ENCODE measurements around the gene ARMH1.
"Not testable (repeated sequence)": the region's sequence is repeated elsewhere in the genome, so short reads cannot be mapped to it uniquely, and the experiment has no call there.

ARMH1 gene

DNA sequence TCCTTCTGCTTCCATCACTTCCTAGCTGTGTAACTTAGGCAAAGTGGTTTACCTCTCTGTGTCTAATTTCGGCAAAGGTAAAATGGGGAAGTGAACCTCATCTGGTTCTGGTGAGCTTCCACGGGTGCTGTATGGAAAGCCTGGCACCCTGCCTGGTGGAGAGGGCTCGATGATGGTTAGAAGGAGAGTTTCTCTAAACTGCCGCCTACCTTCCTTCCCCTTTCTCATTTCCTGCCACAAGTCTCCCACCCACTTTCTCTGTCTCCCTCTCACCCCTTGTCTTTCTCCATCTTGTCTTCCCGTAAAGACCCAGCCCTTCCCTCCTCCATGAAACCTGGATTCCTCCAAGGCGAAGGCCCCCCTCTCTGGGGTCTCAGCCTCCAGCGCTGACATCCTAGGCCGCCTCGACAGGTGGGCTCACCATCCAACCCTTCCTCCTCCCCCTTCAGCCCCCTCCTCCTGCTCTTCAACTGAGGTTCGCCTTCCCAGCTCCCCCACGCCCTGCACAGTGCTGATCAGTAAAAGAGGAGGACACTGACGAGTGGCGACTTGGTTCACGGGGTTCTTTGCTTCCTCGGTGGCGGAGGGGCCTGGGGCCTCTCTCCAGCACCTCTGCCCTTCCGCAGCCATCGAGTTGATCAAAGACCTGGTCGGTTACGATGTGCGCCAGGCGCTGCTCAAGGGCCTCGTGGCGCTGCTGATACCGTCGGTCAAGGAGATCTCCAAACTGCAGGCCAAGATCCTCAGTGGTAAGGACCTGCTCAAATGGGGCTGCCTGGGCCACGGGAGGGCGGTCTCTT is 49.2 kb downstream of the ARMH1 start:
- DNase-seq (ENCODE audit: low spot score) = peak; percentile 83

DNA sequence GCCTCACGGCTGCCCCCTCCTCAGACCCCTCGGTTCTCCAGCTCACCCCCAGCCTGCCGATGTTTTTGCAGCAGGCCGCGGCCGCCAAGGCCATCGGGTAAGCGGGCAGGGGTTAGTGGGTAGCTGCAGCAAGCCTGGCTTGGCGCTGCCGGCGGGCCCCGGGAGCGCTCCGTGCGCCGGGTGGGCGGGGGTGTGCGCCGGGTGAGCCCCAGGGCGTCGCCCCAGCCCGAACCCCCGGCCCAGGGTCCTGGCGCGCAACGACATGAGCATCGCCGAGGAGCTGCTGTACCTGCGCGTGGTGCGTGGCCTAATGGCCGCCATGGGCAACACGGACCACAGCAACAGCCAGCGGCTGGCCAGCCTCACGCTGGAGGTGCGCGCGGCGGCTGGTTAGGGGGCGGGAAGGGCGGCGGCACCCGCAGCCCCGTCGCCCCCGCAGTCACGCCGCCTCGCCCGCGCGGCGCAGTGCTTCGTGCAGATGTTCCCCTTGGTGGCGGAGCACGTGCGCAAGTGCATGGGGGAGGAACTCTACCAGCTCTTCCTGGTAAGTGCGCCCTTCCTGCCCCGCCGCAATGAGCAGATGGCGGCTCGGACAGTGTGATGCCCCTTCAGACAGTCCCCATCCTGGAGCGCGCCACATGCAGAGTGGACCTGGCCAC is 49.9 kb downstream of the ARMH1 start:
- no peak for DNase-seq (ENCODE audit: low spot score)

- DNase-seq (ENCODE audit: low spot score) = no peak
These were observed 50.6 kb downstream of the ARMH1 start for GRCh38 chr1:44724955-44725698.

DNA sequence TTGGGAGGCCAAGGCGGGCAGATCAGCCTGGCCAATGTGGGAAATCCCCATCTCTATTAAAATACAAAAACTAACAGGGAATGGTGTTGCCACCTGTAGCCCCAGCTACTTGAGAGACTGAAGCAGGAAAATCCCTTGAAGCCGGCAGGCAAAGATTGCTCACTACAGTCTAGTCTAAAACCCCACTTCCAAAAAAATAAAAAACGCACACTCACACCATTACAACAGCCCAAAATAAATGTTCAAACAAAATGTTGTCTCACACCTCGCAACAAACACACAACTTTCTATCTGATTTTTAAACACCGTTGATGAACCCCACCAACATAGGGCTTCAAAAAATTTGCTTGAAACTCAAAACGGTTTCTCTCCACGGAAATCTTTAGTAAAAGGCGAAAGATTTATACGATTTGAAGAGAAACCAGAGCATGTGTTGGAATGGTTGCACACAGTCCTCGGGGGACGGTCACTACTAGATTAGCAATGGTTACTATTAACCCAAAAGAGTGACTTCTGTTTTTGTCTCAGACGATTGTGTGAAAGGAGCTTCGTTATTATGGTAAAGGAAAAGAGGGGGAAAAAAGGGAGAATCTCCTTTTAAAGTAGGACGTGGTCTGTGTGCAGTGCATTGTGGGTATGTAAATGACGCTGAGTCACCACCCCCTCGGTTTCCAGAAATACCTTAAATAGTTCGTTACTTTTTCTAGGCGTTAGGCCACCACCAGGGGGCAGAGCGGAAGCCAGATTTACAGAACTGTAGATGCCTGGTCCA is 56.4 kb downstream of the ARMH1 start, which contains the start of gene RNU5D-1:
Gene RNU5D-1, minus strand, starts transcription at position 430 of the 772 bp plus-strand sequence.
- DNase-seq (ENCODE audit: low spot score) = peak; percentile 88

GRCh38 chr1:44733365-44733764 is 58.9 kb downstream of the ARMH1 start:
- DNase-seq (ENCODE audit: low spot score) = no peak

- DNase-seq (ENCODE audit: low spot score) = no peak
These were observed 59.3 kb downstream of the ARMH1 start for GRCh38 chr1:44733784-44734183.

DNA sequence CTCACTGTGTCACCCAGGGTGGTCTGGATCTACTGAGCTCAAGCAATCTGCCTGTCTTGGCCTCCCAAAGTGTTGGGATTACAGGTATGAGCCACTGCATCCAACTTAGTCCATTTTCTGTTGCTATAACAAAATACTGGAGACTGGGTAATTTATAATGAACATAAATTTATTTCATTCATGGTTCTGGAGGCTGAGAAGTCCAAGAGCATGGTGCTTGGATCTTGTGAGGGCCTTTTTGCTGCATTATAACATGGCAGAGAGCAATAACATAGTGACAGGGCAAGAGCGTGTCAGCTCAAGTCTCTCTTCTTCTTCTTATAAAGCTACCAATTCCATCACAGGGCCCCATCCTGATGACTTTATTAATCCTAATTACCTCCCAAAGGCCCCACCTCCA is 61.5 kb downstream of the ARMH1 start:
- no peak for DNase-seq (ENCODE audit: low spot score)

DNA sequence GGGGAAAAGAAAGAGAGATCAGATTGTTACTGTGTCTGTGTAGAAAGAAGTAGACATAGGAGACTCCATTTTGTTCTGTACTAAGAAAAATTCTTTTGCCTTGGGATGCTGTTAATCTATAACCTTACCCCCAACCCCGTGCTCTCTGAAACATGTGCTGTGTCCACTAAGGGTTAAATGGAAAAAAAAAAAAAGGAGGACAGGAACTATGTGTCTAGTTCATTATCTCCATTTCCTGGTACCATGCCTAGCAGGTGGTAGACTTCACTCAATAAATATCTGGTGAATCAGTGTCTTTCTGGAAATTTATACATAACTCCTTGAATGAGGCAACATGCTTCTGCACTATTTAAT is 64.4 kb downstream of the ARMH1 start:
- not testable (repeated sequence) for DNase-seq (ENCODE audit: low spot score)

DNA sequence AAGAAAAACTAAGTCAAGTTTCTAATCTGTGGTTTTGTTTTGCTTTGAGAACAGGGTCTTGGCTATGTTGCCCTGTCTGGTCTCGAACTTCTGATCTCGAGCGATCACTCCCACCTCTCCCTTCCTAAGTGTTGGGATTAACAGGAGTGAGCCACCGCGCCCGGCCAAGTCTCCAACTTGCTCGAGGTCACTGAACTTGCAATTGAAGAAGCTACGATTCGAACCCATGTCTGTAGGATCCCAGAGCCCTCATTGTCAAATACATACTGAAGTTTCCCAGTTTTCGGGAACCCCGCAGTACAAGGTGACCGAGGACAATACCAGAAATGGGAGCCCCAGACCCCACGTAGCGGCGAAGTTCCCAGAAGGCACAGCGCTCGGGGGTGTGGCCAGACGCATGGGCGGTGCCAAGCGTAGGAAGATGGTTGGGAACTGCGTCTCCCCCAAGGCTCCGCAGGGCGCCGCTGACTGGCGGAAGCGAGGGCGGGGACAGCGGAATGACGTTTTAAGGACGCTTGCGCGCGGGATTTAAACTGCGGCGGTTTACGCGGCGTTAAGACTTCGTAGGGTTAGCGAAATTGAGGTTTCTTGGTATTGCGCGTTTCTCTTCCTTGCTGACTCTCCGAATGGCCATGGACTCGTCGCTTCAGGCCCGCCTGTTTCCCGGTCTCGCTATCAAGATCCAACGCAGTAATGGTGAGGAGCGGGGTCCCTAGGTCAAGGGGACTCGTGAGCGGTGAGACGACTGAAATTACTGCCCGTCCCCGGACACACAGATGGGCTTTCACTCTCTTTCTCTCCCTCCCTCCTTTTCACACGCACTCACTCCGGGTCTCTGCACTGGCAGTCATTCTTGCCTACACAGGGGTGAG is 65.0 kb downstream of the ARMH1 start, which contains the start of gene KIF2C:
Gene KIF2C, plus strand, starts transcription at position 531 of the 872 bp plus-strand sequence. Its CDS starts 96 bp downstream, at position 627.
- peak; percentile 97 for DNase-seq (ENCODE audit: low spot score)

DNA sequence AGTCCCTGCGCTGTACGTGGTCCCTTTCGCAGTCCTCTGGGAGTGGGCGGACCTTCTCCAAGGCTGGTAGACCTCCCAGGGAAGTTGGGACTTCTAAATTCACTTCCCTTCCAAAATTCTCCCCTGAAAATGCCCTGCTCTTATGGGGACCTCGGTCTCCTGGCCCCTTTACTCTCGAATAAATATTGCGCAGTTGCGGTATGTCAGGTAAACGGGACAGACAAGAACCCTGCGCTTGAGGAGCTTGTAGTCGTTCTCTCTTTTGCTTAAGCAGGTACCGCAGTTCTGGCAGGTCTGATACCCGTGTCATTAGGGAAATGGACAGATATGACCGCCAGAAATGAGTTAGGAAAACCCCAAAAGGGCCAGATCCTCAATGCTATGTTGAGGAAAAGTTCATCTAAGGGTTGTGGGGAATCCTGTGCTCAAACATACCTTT is 65.7 kb downstream of the ARMH1 start:
- no peak for DNase-seq (ENCODE audit: low spot score)

DNA sequence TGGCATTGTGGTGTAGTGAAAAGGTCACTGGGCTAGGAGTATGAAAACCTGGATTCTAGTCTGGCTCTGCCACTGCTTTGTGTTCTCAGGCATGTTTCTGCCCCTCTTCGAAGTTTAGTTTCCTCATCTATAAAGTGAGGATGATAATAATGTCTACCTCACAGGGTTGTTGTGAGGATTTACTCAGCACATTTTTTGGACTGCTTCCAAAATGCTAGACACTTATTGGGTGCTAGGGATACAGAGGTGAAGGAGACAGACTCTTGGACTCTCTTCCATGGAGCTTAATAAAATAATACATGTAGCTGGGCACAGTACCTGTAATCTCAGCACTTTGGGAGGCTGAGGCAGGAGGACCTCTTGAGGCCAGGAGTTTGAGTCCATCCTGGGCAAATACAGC is 68.7 kb downstream of the ARMH1 start:
- no peak for DNase-seq (ENCODE audit: low spot score)

DNA sequence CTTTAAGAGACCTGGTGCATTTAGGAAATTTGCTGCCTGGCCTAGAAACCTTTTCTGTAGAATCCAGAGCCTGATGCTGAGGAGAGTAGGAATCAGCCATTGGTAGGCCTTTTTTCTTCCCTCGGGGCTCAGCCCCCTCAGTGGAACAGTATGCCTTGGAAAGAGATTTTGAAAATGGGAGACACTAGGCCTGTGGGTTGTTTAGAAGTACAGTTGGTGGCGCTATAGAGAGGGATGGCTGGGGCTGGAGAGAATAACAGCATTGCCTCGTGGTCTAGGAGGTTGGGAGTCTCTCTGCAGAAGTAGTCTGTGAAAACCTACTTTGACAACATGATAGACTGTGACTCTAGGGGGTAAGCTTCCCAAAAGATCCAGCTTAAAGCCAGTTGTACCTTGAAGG is 73.4 kb downstream of the ARMH1 start:
- no peak for DNase-seq (ENCODE audit: low spot score)

DNA sequence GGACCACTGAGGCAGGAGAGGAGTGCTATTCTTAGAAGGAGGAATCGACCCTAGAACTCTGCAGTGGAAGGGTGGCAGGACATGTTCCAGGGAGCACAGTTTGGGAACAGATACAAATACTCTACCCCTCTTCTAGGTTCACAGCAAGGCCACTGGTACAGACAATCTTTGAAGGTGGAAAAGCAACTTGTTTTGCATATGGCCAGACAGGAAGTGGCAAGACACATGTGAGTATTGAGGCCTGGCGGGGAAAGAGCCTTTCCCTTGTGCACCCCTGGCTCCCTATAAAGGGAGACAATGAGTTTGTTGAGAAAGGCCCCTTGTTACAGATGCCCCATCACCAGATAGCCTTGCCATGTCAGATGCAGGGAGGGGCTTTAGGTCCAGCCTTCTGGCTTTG is 82.9 kb downstream of the ARMH1 start:
- DNase-seq (ENCODE audit: low spot score) = no peak

GRCh38 chr1:44759077-44759476 is 84.6 kb downstream of the ARMH1 start:
- no peak for DNase-seq (ENCODE audit: low spot score)

DNA sequence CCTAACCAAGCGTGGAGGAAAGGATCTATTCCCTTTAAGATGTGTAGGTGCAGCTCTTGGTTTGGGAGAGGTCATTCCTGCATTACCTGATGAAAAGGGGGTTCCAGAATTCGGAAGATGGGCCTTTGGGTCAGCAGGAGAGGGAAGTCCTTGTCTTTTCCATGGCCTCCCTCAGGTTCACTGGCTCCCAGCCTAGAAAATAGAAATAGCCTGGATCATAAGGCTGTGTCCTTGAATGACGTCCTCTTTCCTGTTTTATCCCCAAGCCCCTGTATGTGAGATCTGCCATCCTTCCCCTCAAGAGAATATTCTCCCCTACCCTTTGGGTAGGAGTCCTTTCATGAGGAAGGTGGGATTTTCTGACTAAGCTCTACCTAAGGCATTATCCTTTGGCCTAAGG is 86.4 kb downstream of the ARMH1 start:
- no peak for DNase-seq (ENCODE audit: low spot score)

GRCh38 chr1:44766421-44766820 is 91.9 kb downstream of the ARMH1 start:
- not testable (repeated sequence) for DNase-seq (ENCODE audit: low spot score)
